Measurements from ENCODE around the gene RIT1. TPM values are rescaled to one million over a fixed set of nuclear protein-coding genes. Genes with fewer than 3 reads are reported as not detected.

The RIT1 gene
- total RNA-seq, 2 donors from 2014 or later: 6.9 to 16.1 TPM

GRCh38 chr1:155946633-155947219 lies 35.6 kb upstream of the RIT1 start:
- ATAC-seq (no peak), DNase-seq (no peak)
- Histone ChIP-seq H3K9me3 (no peaks in the 10 kb centered on the region), H3K4me1 (peaks cover 36% of the 10 kb centered on the region), H3K27ac (peak overlapping the region in 3 of 4 donors; percentile 32 to 84 (median 58)), H3K4me3 (no peak overlapping the region), H3K27me3 (no peaks in the 10 kb centered on the region), H3K36me3 (replicated peaks in 1 of 2; ENCODE audit: insufficient read depth in 1 of 2, low read depth in 2 of 2) (peaks cover 0 to 10% of the 10 kb centered on the region in 2 donors)
- intact Hi-C loops (cut with DNase I): no loop called here
- no peak for TF ChIP-seq POLR2A (IDR thresholded peaks at IDR 0.05)
- no peak for TF ChIP-seq CTCF (IDR thresholded peaks at IDR 0.05)
- 67 to 70% methylated on average over 8 of the region's 8 CpGs for WGBS, 2 donors

GRCh38 chr1:155944444-155944799 lies 33.3 kb upstream of the RIT1 start:
- ATAC-seq: no peak
- peaks cover 56% of the 10 kb centered on the region for H3K4me1 ChIP-seq
- H3K36me3 ChIP-seq (replicated peaks in 1 of 2; ENCODE audit: insufficient read depth in 1 of 2, low read depth in 2 of 2): peaks cover 0 to 7% of the 10 kb centered on the region in 2 donors
- no peak for TF ChIP-seq CTCF (IDR thresholded peaks at IDR 0.05)
- no peak for TF ChIP-seq POLR2A (IDR thresholded peaks at IDR 0.05)
- H3K27me3 ChIP-seq: no peaks in the 10 kb centered on the region
- intact Hi-C loops (cut with DNase I): loop anchor here (5.0 kb wide), 1 partner anchor 48 kb away; no protein-coding TSS in a partner anchor
- 68 to 71% methylated on average over 6 of the region's 6 CpGs for WGBS, 2 donors
- H3K27ac ChIP-seq: peak overlapping the region in 2 of 4 donors; percentile 58 to 84
- DNase-seq: no peak
- H3K9me3 ChIP-seq: no peaks in the 10 kb centered on the region
- no peak overlapping the region for H3K4me3 ChIP-seq

- intact Hi-C loops (cut with DNase I): loop anchor here (5.0 kb wide), 1 partner anchor 50 kb away; no protein-coding TSS in a partner anchor
- H3K4me1 ChIP-seq: peaks cover 63% of the 10 kb centered on the region
- no peak for ATAC-seq
- no peaks in the 10 kb centered on the region for H3K9me3 ChIP-seq
- H3K27ac ChIP-seq: peak overlapping the region in 3 of 4 donors; percentile 73 to 84 (median 82)
- peaks cover 0 to 1% of the 10 kb centered on the region in 2 donors for H3K36me3 ChIP-seq (replicated peaks in 1 of 2; ENCODE audit: insufficient read depth in 1 of 2, low read depth in 2 of 2)
- no peaks in the 10 kb centered on the region for H3K27me3 ChIP-seq
- no peak overlapping the region for H3K4me3 ChIP-seq
- TF ChIP-seq POLR2A (IDR thresholded peaks at IDR 0.05) (no peak), CTCF (IDR thresholded peaks at IDR 0.05) (no peak)
- no peak for DNase-seq
- WGBS, 2 donors: 87 to 90% methylated on average over 2 to 11 of the region's 11 CpGs
These were observed 31.5 kb upstream of the RIT1 start for GRCh38 chr1:155942578-155943141.

- ATAC-seq (no peak), DNase-seq (no peak)
- no peaks in the 10 kb centered on the region for H3K9me3 ChIP-seq
- no peak for TF ChIP-seq POLR2A (IDR thresholded peaks at IDR 0.05)
- no peak for TF ChIP-seq CTCF (IDR thresholded peaks at IDR 0.05)
- H3K36me3 ChIP-seq (replicated peaks in 1 of 2; ENCODE audit: insufficient read depth in 1 of 2, low read depth in 2 of 2): no peaks in the 10 kb centered on the region
- peaks cover 63% of the 10 kb centered on the region for H3K4me1 ChIP-seq
- 77 to 93% methylated on average over 12 to 29 of the region's 29 CpGs for WGBS, 2 donors
- intact Hi-C loops (cut with DNase I): loop anchor here (5.0 kb wide), 1 partner anchor 50 kb away; no protein-coding TSS in a partner anchor
- no peak overlapping the region for H3K4me3 ChIP-seq
- H3K27ac ChIP-seq: peak overlapping the region; percentile 73 to 84 (median 81)
- H3K27me3 ChIP-seq: no peaks in the 10 kb centered on the region
These were observed 30.8 kb upstream of the RIT1 start for GRCh38 chr1:155941845-155942531.
